GM10266 (cell line): ENCODE results near the gene MRPL50.

Experiments used
- DNase-seq: peaks from one replicate; pipeline ENCODE4 v3.0.0; 2012; ENCODE audit errors: extremely low spot score
- TF ChIP-seq, protein P1 (sequence below): IDR thresholded peaks from 2 replicates; pipeline ENCODE4 v1.5.1; 2012; ENCODE audit warnings: mild to moderate bottlenecking, low read depth; ENCODE audit not compliant: control insufficient read depth, insufficient read depth; ENCODE audit errors: missing control alignments

MRPL50 gene

GRCh38 chr9:101367323-101367722, 31.1 kb downstream of the MRPL50 start:
- TF ChIP-seq, protein P1, sequence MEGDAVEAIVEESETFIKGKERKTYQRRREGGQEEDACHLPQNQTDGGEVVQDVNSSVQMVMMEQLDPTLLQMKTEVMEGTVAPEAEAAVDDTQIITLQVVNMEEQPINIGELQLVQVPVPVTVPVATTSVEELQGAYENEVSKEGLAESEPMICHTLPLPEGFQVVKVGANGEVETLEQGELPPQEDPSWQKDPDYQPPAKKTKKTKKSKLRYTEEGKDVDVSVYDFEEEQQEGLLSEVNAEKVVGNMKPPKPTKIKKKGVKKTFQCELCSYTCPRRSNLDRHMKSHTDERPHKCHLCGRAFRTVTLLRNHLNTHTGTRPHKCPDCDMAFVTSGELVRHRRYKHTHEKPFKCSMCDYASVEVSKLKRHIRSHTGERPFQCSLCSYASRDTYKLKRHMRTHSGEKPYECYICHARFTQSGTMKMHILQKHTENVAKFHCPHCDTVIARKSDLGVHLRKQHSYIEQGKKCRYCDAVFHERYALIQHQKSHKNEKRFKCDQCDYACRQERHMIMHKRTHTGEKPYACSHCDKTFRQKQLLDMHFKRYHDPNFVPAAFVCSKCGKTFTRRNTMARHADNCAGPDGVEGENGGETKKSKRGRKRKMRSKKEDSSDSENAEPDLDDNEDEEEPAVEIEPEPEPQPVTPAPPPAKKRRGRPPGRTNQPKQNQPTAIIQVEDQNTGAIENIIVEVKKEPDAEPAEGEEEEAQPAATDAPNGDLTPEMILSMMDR, result no peak
- DNase-seq, result no peak

DNA sequence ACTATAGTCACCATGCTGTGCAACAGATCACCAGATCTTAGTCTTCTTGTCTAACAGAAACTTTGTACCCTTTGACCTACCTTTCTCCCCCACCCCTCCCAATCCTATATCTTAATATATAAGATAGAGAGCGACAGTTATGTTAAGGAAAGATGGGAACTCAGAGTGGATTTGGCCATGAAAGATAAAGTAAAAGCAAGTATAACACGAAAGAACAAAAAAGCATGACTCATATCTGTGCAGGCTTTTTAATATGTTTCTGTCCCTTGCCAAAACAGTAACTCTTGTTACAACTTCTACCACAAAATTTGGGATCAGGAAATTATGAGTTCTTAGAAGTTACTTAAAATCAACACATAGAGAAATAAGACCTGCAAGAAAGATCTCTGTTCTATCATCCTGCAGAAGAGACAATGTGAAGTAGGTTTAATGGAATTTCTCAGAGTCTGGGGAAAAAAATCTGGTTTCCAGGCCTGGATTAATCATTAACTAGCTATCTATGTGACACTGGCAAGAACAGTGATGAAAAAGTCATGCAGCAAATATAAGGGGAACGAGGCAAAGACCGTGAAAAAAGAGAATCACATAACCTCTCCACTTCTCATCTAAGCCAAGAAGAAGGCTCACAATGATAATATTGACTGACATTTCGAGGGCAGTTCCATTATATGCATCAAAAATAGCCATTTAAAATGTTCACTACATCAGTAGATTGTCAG, 32.2 kb downstream of the MRPL50 start:
- DNase-seq, result no peak
- TF ChIP-seq, protein P1, result no peak

- TF ChIP-seq, protein P1, result no peak
- no peak for DNase-seq
Measured at GRCh38 chr9:101365181-101365580, 33.2 kb downstream of the MRPL50 start.

DNA sequence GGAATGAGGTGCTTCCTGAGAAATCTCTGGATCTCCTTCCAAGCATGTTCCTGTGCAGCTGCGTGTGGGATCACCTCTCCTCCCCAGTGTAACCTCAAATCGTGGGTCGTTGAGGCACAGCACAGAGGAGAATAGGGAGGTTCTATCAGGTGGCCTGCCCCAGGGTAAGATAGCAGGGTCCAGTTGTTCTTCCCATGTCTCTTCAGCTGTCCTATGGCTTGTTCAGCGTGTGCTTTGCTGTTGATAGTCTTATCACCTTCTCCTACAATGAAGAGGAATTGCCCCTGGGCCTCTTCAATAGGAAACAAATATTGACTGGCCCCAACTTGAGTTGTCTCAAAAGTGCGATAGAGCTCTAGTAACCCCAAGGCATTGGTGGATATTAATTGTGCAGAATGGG, 36.0 kb downstream of the MRPL50 start:
- TF ChIP-seq, protein P1, result no peak
- no peak for DNase-seq

- no peak for DNase-seq
- TF ChIP-seq, protein P1, result no peak
Measured at GRCh38 chr9:101360647-101361046, 37.8 kb downstream of the MRPL50 start.

- TF ChIP-seq, protein P1, result no peak
Measured at GRCh38 chr9:101359679-101360078, 38.7 kb downstream of the MRPL50 start.

DNA sequence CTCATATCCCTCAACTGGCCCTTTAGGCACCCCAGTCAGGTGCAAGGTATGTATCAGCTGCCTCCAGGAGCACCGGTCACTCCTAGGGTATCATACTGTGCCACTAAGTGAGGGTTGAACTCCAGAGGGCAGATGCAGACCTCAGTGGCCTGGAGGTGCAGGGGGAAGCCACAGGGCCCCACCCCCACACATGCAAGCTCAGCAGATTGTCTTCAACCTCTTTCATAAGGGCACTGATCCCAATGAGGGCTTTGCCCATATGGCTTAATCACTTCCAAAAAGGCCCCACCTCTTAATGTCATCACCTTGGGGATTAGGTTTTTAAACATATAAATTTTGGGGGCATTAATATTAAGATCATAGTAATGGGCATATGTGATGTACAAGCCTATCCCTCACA, 41.8 kb downstream of the MRPL50 start:
- DNase-seq, result no peak
- TF ChIP-seq, protein P1, result no peak

More at GRCh38 chr9:101359679-101360078, 38.7 kb downstream of the MRPL50 start:
- DNase-seq, result no peak
